ENCODE results near the gene SYCP2L. TPM values are rescaled to one million over a fixed set of nuclear protein-coding genes. Genes with fewer than 3 reads are reported as not detected.

SYCP2L gene
- total and polyA plus RNA-seq, 2 donors (not counting 3 experiments of a cell fraction or from before 2014, with no cell fraction given), result not detected

- no peaks in the 10 kb centered on the region for H3K4me1 ChIP-seq (ENCODE audit: control insufficient read depth, extremely low read depth, insufficient read depth, low read length)
- no peak for TF ChIP-seq MAX (IDR thresholded peaks at IDR 0.05; ENCODE audit: insufficient read depth, insufficient read length)
- TF ChIP-seq GATA2 (IDR thresholded peaks at IDR 0.05; ENCODE audit: insufficient read depth, insufficient read length, low read depth, low read length), result no peak
- no peak for TF ChIP-seq POLR2A (IDR thresholded peaks at IDR 0.05; ENCODE audit: low read depth, low read length)
- no peak for TF ChIP-seq EZH2 (IDR thresholded peaks at IDR 0.05; ENCODE audit: borderline replicate concordance, low read depth, low read length, severe bottlenecking)
- TF ChIP-seq POLR2AphosphoS5 (IDR thresholded peaks at IDR 0.05; ENCODE audit: insufficient read depth, low read depth, low read length), result no peak
- no peak for TF ChIP-seq MYC (IDR thresholded peaks at IDR 0.05; ENCODE audit: low read depth, low read length)
- TF ChIP-seq JUN (IDR thresholded peaks at IDR 0.05; ENCODE audit: borderline replicate concordance, insufficient read depth, insufficient read length, low read depth), result no peak
- TF ChIP-seq, protein P1, sequence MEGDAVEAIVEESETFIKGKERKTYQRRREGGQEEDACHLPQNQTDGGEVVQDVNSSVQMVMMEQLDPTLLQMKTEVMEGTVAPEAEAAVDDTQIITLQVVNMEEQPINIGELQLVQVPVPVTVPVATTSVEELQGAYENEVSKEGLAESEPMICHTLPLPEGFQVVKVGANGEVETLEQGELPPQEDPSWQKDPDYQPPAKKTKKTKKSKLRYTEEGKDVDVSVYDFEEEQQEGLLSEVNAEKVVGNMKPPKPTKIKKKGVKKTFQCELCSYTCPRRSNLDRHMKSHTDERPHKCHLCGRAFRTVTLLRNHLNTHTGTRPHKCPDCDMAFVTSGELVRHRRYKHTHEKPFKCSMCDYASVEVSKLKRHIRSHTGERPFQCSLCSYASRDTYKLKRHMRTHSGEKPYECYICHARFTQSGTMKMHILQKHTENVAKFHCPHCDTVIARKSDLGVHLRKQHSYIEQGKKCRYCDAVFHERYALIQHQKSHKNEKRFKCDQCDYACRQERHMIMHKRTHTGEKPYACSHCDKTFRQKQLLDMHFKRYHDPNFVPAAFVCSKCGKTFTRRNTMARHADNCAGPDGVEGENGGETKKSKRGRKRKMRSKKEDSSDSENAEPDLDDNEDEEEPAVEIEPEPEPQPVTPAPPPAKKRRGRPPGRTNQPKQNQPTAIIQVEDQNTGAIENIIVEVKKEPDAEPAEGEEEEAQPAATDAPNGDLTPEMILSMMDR (IDR thresholded peaks at IDR 0.05; ENCODE audit: extremely low read depth in 1 of 2, insufficient read depth in 1 of 2, low read depth in 1 of 2, low read length in 2 of 2), result no peak
- no peak for TF ChIP-seq FOS (IDR thresholded peaks at IDR 0.05; ENCODE audit: borderline replicate concordance, insufficient read depth, low read length)
- peaks cover 5 to 7% of the 10 kb centered on the region in 2 experiments for H3K27me3 ChIP-seq (ENCODE audit: control insufficient read depth in 2 of 2, insufficient read depth in 2 of 2, low read length in 2 of 2)
- H3K36me3 ChIP-seq (ENCODE audit: control insufficient read depth in 2 of 2, extremely low read depth in 1 of 2, insufficient read depth in 2 of 2, low read length in 2 of 2), result no peaks in the 10 kb centered on the region
- no peaks in the 10 kb centered on the region for H3K9me1 ChIP-seq (replicated peaks; ENCODE audit: control insufficient read depth, extremely low read depth, insufficient read depth, low read length)
- dilution Hi-C loops (cut with MboI; ENCODE audit: extremely low pct_ligation_motif_present, low sequenced_read_pairs), result no loop called here
- DNase-seq (ENCODE audit: low read depth, low spot score), result no peak
- H3K27ac ChIP-seq (ENCODE audit: insufficient read depth, low read depth, low read length), result no peak overlapping the region
- H3K79me2 ChIP-seq (ENCODE audit: control insufficient read depth, insufficient read depth, low read length), result no peaks in the 10 kb centered on the region
- no peak overlapping the region for H3K4me2 ChIP-seq (ENCODE audit: insufficient read depth, low read length)
- no peak overlapping the region for H3K9ac ChIP-seq (replicated peaks; ENCODE audit: extremely low read depth, insufficient read depth, low read length)
- CTCF ChIA-PET, result no interaction called here
- no peaks in the 10 kb centered on the region for H3K9me3 ChIP-seq (replicated peaks; ENCODE audit: control insufficient read depth, insufficient read depth, low read length)
- H4K20me1 ChIP-seq (replicated peaks; ENCODE audit: control insufficient read depth, extremely low read depth, insufficient read depth, low read length), result no peaks in the 10 kb centered on the region
- no peak overlapping the region for H3K4me3 ChIP-seq (replicated peaks in 1 of 3; ENCODE audit: insufficient read depth in 1 of 3, low read depth in 1 of 3, low read length in 3 of 3)
- no peak for FAIRE-seq
- BruUV-seq (replicated peaks), result no TSS peak
- intact Hi-C loops (cut with micrococcal nuclease), result no loop called here
- no peak overlapping the region for H2AFZ ChIP-seq (ENCODE audit: low read depth, low read length)
- POLR2A ChIA-PET, result no interaction called here
These were observed 11.8 kb upstream of the SYCP2L start for GRCh38 chr6:10875026-10875425.
